K562 (cell line): ENCODE results near the gene PRMT3. TPM values are rescaled to one million over a fixed set of nuclear protein-coding genes. Genes with fewer than 3 reads are reported as not detected.

Source experiments
- ARID1B ChIP-seq: fragments of 450-650 bp; IDR thresholded peaks from 2 replicates; pipeline ENCODE4 v1.6.1; 2016; ENCODE audit warnings: antibody characterized with exemption, mild to moderate bottlenecking, inconsistent platforms
- ATF1 ChIP-seq, 2 experiments: fragments of 450-650 bp in 1 of 2; IDR thresholded peaks; 2 replicates each; pipeline ENCODE4 v1.6.1; 2016; ENCODE audit warnings: missing compliant biosample characterization in 1 of 2, missing genetic modification characterization in 1 of 2
- CBFA2T2 ChIP-seq: fragments of 450-650 bp; conservative IDR thresholded peaks from 2 replicates; pipeline ENCODE4 v1.6.1; 2017; ENCODE audit warnings: mild to moderate bottlenecking
- CEBPB ChIP-seq: fragments of 450-650 bp; IDR thresholded peaks from 2 replicates; pipeline ENCODE4 v1.6.1; 2016; ENCODE audit warnings: missing genetic modification characterization, missing compliant biosample characterization
- EP300 ChIP-seq: IDR thresholded peaks from 2 replicates; pipeline ENCODE4 v1.6.1; 2012; ENCODE audit warnings: low read length, improper control_type of control experiment
- EP400 ChIP-seq: fragments of 450-650 bp; IDR thresholded peaks from 2 replicates; pipeline ENCODE4 v1.6.1; 2017; ENCODE audit warnings: antibody characterized with exemption, mild to moderate bottlenecking, moderate library complexity
- ETV5 ChIP-seq: sonication (generic); formaldehyde crosslinking; IDR thresholded peaks from 2 replicates; pipeline ENCODE4 v1.4.0; 2020; ENCODE audit warnings: low read depth, mild to moderate bottlenecking, missing genetic modification reagents
- FOXJ2 ChIP-seq: fragments of 200-800 bp; sonication (Bioruptor generic); IDR thresholded peaks from 2 replicates; pipeline ENCODE4 v1.6.1; 2016; ENCODE audit warnings: missing genetic modification characterization, missing compliant biosample characterization
- KLF6 ChIP-seq: fragments of 250-450 bp; sonication (Bioruptor Pico); IDR thresholded peaks from 2 replicates; pipeline ENCODE4 v1.4.0; 2020; ENCODE audit warnings: mild to moderate bottlenecking, moderate library complexity, borderline replicate concordance
- LEF1 ChIP-seq: fragments of 450-650 bp; IDR thresholded peaks from 2 replicates; pipeline ENCODE4 v1.6.1; 2016; ENCODE audit warnings: mild to moderate bottlenecking
- RCOR1 ChIP-seq, 2 experiments: IDR thresholded peaks; 2 replicates each; pipeline ENCODE4 v1.6.1; 2012; ENCODE audit warnings: low read depth in 2 of 2, low read length in 2 of 2, borderline replicate concordance in 1 of 2, improper control_type of control experiment in 1 of 2
- SMARCA4 ChIP-seq: fragments of 450-650 bp; IDR thresholded peaks from 2 replicates; pipeline ENCODE4 v1.6.1; 2016
- SPI1 ChIP-seq: IDR thresholded peaks from 2 replicates; pipeline ENCODE4 v1.6.1; 2011; ENCODE audit warnings: low read depth, low read length, control low read depth, borderline replicate concordance
- TRIM24 ChIP-seq, 2 experiments: fragments of 450-650 bp; IDR thresholded peaks; 2 replicates each; pipeline ENCODE4 v1.6.1; 2016
- ZKSCAN1 ChIP-seq: fragments of 150-350 bp; IDR thresholded peaks from 2 replicates; pipeline ENCODE4 v1.6.1; 2016; ENCODE audit warnings: low read depth, low read length
- ZKSCAN8 ChIP-seq: fragments of 200-800 bp; sonication (Bioruptor generic); IDR thresholded peaks from 2 replicates; pipeline ENCODE4 v1.6.1; 2016; ENCODE audit warnings: missing genetic modification characterization, missing compliant biosample characterization
- polyA plus RNA-seq, 8 experiments: library from polyadenylated mRNA; depleted of rRNA in 4 of 8; stranded (reverse) in 5 of 8; unstranded in 3 of 8; fragments of >200 nt; fragmentation: Nextera tagmentation in 2 of 8; fragmentation: Illumina TruSeq in 1 of 8; extraction: Ambion mirVana in 2 of 8; extraction: Trizol in 1 of 8; gene quantifications; 2 replicates each; pipeline versions ENCODE4 v1.2.1 to v1.2.3, GENCODE V29; 2011 to 2014; ENCODE audit warnings: inconsistent platforms in 1 of 8, missing spikeins in 1 of 8
- total RNA-seq, 7 experiments: library from RNA; depleted of rRNA in 6 of 7; stranded (reverse); fragments of >200 nt in 6 of 7; fragmentation: Illumina TruSeq in 2 of 7; extraction: Trizol in 2 of 7; gene quantifications; 2 replicates each; pipeline versions ENCODE4 v1.2.1 to v1.2.3, GENCODE V29; 2011 to 2021; ENCODE audit warnings: low replicate concordance in 1 of 7
- TF ChIP-seq, protein P1 (sequence below): fragments of 250-450 bp; sonication (Bioruptor Pico); IDR thresholded peaks from 2 replicates; pipeline ENCODE4 v1.5.0; 2021
- TF ChIP-seq, protein P2 (sequence below), 2 experiments: IDR thresholded peaks in 1 of 2; conservative IDR thresholded peaks in 1 of 2; 2 replicates each; pipeline ENCODE4 v1.6.1; 2016; ENCODE audit warnings: low read depth in 2 of 2, mild to moderate bottlenecking in 1 of 2, missing compliant biosample characterization in 1 of 2, missing genetic modification characterization in 1 of 2, moderate library complexity in 1 of 2
- TF ChIP-seq, protein P3 (sequence below), 2 experiments: fragments of 450-650 bp in 1 of 2; sonication (generic) in 1 of 2; formaldehyde crosslinking in 1 of 2; IDR thresholded peaks in 1 of 2; conservative IDR thresholded peaks in 1 of 2; 2 replicates each; pipeline versions ENCODE4 v1.6.1 to v1.8.1; 2016 to 2023; ENCODE audit warnings: mild to moderate bottlenecking in 2 of 2, moderate library complexity in 2 of 2, inconsistent platforms in 1 of 2, missing genetic modification reagents in 1 of 2
- TF ChIP-seq, protein P4 (sequence below): sonication (generic); formaldehyde crosslinking; IDR thresholded peaks from 2 replicates; pipeline ENCODE4 v1.9.0; 2022; ENCODE audit warnings: mild to moderate bottlenecking, missing genetic modification reagents

The PRMT3 gene
- total and polyA plus RNA-seq, 9 of the 15 experiments (the other 6 are each of a cell fraction or from before 2014, with no cell fraction given), result 24.0 to 62.1 (median 44.7) TPM

DNA sequence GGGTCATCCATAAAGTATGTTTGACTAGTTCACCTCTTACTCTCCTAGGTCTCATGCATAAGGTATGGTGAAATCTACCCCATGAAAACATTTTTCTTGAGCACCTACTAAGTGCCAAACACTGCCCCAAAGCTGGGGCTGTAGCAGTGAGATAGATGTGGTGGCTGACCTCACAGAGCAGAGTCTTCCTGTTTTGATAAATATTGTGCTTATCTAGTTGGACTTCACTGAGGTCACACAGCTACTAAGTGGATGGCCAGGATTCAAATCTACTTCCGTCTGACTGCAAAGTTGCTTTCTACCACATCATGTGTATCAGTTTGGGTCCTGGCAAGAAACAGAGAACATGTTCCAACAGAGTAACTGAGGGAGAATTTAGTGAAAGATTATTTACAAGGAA lies 30.4 kb upstream of the PRMT3 start (continued):
- TF ChIP-seq FOXJ2 (0 out of 2 replicates have a peak, but pooled peaks have one; percentile 41), SPI1 (peak; percentile 44; the same call in 1 of the 2 replicates), CEBPB (tag) (0 out of 2 replicates have a peak, but pooled peaks have one; percentile 28), ZKSCAN1 (peak; percentile 96), RCOR1 (IDR thresholded peaks at IDR 0.05; ENCODE audit: borderline replicate concordance in 1 of 2, low read depth in 2 of 2, low read length in 2 of 2) (peak in 1 of 2 experiments; percentile 75; a peak in 2 of 4 replicates), CBFA2T2 (0 out of 2 replicates have a peak, but pooled peaks have one; percentile 20), ARID1B (peak; percentile 58), KLF6 (CRISPR knock-in tag) (no peak), ATF1 (CRISPR knock-in tag; IDR thresholded peaks at IDR 0.05) (no peak), ATF1 (tag; IDR thresholded peaks at IDR 0.05) (peak; percentile 30; the same call in 1 of the 2 replicates), EP300 (peak; percentile 37), ETV5 (CRISPR knock-in tag) (no peak), TRIM24 (IDR thresholded peaks at IDR 0.05) (0 out of 4 replicates have a peak, but pooled peaks of 1 of the 2 experiments have one; percentile 31), EP400 (peak; percentile 37; the same call in 1 of the 2 replicates), SMARCA4 (peak; percentile 36; the same call in 1 of the 2 replicates), ZKSCAN8 (CRISPR knock-in tag) (no peak), LEF1 (0 out of 2 replicates have a peak, but pooled peaks have one; percentile 23)
- TF ChIP-seq, protein P1, sequence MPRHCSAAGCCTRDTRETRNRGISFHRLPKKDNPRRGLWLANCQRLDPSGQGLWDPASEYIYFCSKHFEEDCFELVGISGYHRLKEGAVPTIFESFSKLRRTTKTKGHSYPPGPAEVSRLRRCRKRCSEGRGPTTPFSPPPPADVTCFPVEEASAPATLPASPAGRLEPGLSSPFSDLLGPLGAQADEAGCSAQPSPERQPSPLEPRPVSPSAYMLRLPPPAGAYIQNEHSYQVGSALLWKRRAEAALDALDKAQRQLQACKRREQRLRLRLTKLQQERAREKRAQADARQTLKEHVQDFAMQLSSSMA (CRISPR knock-in tag), result no peak
- TF ChIP-seq, protein P2, sequence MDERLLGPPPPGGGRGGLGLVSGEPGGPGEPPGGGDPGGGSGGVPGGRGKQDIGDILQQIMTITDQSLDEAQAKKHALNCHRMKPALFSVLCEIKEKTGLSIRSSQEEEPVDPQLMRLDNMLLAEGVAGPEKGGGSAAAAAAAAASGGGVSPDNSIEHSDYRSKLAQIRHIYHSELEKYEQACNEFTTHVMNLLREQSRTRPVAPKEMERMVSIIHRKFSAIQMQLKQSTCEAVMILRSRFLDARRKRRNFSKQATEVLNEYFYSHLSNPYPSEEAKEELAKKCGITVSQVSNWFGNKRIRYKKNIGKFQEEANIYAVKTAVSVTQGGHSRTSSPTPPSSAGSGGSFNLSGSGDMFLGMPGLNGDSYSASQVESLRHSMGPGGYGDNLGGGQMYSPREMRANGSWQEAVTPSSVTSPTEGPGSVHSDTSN (CRISPR knock-in tag; IDR thresholded peaks at IDR 0.05; ENCODE audit: low read depth), result no peak
- TF ChIP-seq, protein P2 (tag; conservative IDR thresholded peaks at IDR 0.05; ENCODE audit: low read depth), result no peak
- TF ChIP-seq, protein P3, sequence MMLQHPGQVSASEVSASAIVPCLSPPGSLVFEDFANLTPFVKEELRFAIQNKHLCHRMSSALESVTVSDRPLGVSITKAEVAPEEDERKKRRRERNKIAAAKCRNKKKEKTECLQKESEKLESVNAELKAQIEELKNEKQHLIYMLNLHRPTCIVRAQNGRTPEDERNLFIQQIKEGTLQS (IDR thresholded peaks at IDR 0.05), result peak; percentile 31; the same call in 1 of the 2 replicates
- TF ChIP-seq, protein P3 (CRISPR knock-in tag; conservative IDR thresholded peaks at IDR 0.05), result no peak
- TF ChIP-seq, protein P4, sequence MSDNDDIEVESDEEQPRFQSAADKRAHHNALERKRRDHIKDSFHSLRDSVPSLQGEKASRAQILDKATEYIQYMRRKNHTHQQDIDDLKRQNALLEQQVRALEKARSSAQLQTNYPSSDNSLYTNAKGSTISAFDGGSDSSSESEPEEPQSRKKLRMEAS, result no peak
